ENCODE measurements around the gene PTS. TPM values are rescaled to one million over a fixed set of nuclear protein-coding genes. Genes with fewer than 3 reads are reported as not detected.

Gene PTS
- total RNA-seq, 2 donors from 2014 or later = 33.0 to 36.6 TPM

DNA sequence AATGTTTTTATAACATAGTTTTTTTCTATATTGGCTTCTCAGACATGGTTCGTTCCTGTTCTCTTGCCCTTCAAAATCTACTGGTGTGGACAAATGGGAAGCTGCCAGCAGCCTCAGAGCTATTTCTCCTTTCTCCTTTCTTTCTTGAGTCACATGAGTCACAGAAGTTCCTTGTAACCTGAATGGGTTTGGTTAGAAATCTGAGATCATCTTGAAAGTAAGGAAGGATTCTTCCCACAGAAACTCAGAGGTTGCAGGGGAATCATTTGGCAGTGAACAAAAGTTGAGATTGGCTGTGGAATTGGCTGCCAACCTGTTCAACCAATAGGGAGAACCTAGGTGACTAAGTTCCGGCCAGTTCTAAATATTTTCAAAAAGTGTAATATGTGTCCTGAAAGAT is 22.0 kb downstream of the PTS start:
- no peak for ATAC-seq
- DNase-seq = no peak
- intact Hi-C loops (cut with DNase I, micrococcal nuclease) = no loop called here

DNA sequence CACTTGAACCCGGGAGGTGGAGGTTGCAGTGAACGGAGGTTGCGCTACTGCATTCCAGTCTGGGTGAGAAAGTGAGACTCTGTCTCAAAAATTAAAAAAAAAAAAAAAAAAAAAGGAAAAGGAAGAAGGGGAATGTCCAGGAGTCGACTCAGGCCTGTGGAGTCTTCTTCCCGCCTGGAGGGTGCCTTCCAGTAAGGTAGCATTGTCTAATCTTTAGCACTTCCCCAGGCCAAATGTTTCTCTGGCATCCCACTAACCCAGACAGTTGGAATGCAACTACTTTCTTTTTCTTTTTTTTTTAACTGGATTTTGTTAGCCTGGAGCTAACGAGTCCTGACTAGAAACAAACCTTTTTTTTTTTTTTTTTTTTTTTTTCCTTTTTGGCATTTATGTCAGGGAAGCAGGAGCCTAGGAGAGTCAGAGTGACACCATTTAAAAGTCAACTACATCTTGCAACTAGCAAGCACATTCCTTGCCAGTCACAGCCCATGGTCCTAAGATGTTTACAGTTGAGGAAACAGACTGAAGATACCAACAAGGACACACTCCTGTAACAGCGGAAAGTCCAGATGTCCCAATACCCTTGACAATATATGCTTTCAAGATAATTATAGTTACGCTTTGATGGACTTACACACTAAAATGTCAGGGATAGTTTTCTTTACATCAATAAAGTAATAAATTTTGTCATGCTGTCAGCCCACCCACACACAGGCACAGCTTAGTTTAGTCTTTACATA is 23.8 kb downstream of the PTS start:
- intact Hi-C loops (cut with DNase I, micrococcal nuclease) = no loop called here
- no peak for ATAC-seq
- no peak for DNase-seq

DNA sequence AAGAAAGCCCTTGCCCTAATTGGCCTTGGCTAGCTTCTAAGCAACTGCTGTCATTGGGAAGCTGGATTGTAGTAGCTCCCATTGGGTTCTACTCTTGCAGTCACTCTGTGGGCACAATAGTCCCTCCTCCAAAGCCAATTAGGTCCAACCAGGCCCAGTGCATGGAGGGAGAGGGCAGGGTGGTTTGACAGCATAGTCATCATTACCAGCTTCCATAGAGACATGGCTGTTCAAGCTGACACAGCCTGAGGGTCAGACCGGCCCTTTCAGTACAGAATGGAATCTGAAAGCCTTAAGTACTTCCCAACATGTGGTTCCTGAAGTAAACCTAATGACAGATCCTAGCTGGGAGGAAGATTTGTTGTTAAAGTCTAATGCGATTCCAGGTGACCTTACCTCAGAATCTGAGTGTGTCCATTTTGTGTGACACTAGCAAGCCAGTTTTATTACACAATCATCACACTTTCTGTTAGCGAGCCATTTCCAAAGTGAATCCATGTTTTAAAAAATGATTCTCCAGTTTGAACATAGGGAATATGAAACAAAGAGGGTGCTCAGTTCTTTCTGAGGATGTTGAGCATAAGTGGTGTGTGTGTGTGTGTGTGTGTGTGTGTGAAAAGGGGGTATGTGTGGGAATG is 27.5 kb downstream of the PTS start:
- no peak for ATAC-seq
- intact Hi-C loops (cut with DNase I, micrococcal nuclease) = no loop called here
- DNase-seq = no peak

DNA sequence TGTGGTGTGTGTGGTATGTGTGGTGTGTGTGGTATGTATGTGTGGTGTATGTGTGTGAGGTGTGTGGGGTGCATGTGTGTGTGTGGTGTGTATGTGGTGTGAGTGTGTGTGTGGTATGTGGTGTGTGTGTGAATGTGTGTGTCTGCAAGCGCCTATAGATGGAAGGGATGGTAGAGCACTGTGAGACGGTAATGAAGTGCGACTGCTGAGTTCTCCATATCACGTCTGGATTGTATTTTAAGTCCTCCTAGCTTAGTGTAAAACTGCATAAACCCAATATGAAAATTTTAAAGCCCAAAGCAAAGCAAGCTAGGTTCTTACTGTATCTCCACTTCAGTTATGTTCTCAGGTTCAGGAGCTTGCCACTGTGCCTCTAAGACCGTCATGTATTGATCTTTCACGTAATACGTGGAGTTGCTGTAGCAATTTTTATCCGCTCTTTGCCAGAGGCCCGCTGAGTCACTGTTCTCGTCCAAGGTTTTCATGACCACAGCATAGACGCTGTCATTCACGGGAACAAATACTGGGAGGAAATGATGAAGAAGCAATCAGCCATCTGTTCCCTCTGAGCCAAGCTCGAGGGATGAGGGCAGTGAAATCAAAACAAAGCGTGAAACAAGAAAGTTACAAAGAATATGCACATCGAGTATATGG is 29.0 kb downstream of the PTS start:
- ATAC-seq (no peak), DNase-seq (no peak)
- intact Hi-C loops (cut with DNase I, micrococcal nuclease) = no loop called here

DNA sequence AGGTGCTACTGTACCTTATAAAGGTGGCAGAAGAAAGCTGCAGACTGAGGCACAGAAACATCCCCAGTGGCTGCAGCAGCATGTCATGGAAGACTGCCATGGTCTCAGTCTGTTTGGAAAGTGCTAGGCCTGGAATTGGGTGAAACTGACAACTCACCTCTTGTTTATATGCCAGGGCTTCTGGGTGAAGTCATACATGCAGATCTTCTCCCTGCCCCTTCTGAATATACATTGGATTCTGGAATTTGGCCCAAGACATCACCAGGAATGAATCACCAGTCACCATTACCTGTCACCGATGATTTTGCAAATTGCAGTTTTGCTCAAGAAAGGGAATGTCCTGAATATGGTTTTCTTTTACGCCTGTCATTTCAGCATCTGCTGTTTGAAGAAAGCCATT is 34.3 kb downstream of the PTS start, which contains the start of gene PLET1:
Gene PLET1, minus strand, starts transcription at position 371 of the 400 bp plus-strand sequence. Its CDS starts 271 bp downstream, at position 100.
- DNase-seq (no peak), ATAC-seq (no peak)
- intact Hi-C loops (cut with DNase I, micrococcal nuclease) = no loop called here

DNA sequence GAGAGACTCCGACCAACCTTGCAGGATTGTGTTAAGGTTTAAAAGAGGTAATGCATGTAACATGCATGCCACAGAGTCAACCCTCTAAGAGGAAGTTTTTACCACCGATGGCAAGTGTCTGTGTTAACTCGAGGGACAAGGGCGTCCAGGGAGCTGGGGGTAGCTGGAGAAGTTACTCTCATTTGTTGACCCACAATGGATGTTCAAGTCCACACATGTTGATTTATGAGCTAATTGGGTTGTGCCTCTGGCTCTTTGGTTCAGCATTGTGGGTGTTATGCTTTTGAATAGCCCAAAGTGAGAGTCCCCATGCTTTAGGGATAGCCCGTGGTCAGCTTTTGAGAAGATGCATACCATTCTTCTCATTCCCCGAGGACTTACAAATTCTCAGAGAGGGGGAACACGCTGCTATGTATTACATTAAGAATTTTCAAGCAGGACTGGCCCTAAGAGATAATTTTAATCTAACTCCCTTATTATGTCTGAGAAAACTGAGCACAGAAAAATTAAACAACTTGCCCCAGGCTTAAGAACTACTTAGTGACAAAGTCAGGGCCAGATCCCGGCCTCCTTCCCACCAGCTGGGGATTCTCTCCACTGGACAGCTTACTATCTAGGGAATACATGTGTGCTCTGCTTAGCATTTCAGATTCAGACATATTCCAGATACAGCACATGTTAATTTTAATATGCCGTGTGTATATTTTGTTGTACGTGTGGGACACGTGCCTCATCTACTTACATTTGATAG is 39.6 kb downstream of the PTS start:
- no peak for ATAC-seq
- intact Hi-C loops (cut with DNase I, micrococcal nuclease) = no loop called here
- DNase-seq = no peak

DNA sequence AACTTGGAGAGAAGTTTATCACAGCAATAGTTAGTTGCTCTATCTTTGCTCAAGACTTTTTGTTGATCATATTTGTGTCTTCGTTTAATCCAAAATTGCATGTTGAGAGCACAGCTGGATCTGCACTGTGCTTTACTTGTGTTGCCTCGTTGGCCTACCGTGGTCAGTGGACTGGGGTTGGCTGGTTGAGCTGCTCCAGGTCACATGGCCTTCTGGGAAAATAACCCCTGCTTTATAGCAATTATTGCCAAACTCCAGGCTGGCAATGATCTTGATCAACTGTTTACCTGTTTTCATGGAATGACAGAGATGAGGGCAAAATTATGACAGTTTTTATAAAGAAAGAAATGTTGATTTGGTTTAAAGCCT is 40.2 kb downstream of the PTS start:
- no peak for ATAC-seq
- DNase-seq = no peak
- intact Hi-C loops (cut with DNase I, micrococcal nuclease) = no loop called here

DNA sequence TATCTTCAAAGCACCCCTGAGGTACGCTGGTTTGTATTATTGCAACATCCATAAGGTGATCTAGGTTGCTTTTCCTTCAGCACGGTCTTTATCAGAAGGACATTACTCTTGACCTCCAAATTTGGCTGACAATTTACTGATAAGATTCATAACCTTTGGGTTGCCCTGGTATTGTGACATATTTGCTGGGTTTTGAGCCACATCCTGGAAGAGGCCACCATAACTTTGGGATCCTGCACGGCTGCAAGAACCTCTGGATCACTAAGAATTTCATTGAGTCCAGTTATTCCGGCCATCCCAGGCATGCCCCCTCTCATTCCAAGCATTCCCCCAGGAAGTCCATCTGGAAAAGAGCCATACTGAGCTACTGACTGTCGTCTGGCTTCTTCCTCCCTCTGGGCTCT is 41.0 kb downstream of the PTS start:
- DNase-seq (no peak), ATAC-seq (no peak)
- intact Hi-C loops (cut with DNase I, micrococcal nuclease) = no loop called here

DNA sequence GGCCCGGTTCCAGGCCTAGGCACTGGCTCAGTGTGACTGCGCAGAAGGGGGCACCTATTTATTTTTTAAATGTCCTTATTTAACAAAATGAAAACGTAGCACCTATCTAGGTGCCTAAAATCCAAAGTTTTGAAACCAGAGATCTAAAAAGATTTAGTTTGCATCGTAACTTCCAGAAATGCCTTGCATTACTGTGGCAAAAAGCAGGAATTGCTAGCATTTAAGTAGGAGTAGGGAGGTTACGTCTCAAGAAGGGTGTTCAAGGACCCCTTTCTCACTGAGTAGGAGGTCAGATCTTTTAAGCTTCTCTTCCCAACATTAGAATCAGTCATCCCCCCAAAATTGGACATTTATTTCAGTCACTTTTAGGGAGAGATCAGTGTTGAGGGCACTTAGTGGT is 42.2 kb downstream of the PTS start:
- intact Hi-C loops (cut with DNase I, micrococcal nuclease) = no loop called here
- no peak for ATAC-seq
- no peak for DNase-seq

DNA sequence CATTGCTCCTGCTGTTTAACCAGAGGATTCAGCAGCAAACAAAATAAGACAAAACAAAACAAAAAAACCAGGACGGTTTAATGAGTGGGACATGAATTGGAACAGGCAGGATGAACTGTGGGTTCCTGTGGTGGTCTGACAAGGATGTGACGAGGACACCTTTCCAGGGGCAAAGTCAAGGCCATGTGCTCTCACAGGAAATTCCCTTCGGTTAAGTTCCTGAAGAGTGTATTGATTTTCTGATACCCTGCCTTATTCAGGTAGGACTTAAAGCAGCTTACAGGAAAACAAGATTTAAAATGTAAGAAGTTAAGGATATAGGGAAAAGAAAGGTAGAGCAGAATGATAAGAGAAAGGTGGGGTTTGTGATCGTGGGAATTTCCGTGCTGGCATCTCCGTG is 42.9 kb downstream of the PTS start:
- DNase-seq (no peak), ATAC-seq (no peak)
- intact Hi-C loops (cut with DNase I, micrococcal nuclease) = no loop called here

DNA sequence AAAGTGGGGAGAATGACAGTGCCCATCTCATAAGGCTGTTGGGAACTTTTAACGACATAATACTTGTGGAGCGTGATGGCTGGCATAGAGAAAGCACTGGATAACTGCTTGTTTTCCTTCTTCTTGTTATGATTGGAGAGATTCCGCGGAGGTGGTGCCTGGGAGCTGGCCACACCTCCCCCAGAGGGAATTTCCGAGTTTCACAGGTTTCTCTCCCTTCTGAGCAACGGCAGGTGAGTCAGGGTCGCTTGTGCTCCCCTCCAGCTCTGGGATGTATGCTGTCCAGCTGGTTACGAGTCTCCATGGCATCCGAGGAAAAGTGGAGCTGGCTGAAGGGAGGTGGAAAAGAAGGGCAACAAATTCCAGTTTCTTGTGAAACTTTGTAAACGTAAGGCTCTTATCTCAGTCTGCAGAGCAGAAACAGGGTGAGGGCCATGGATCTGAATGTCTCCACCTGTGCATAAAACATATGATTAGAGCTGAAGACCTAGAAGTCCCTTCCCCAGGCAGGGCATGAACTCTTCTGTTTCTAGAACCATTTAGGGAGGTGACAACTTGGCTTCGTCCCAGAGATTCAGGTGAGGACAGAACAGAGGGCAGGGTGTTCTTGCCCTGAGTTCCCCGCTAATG is 44.4 kb downstream of the PTS start:
- peak; percentile 77 for ATAC-seq
- DNase-seq = no peak
- intact Hi-C loops (cut with DNase I, micrococcal nuclease) = loop anchor here in 1 of 2 donors (10.0 kb wide), 1 partner anchor 156 kb away; no protein-coding TSS in a partner anchor

DNA sequence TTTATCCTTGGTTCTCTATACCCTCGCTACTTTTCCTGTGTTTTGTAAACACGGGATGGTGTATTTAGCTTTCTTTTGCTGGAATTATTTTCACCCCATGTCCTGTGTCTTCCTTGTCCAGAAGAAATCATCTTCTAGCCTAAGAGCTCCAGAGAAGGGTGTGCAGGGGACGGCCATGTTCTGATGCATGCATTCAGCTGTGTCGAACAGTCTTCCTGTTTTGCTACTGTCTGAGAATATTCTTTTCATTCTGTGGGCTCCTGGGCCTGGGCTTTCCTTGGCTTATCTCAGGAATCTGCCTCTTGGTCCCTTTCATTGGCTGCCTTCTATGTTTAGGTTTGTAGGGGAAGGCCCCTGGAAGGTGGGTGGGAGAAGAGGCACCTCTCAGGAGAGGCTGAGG is 45.0 kb downstream of the PTS start:
- intact Hi-C loops (cut with DNase I, micrococcal nuclease) = loop anchor here in 1 of 2 donors (10.0 kb wide), 1 partner anchor 156 kb away; no protein-coding TSS in a partner anchor
- DNase-seq (no peak), ATAC-seq (no peak)

DNA sequence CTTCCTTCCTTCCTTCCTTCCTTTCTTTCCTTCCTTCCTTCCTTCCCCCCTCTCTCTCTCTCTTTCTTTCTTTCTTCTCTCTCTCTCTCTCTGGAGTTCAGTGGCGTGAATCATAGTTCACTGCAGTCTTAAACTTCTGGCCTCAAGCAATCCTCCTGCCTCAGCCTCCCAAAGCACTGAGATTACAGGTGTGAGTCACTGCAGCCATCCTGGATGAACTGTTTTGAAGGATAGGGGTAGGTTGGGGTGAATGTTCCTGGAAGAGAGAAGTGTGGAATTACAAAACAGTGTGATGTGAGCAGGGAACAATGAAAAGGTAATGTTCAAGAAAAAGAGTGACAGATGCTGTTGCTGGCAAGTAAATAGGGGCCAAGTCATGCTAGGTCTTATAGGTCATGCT is 46.8 kb downstream of the PTS start:
- ATAC-seq (no peak), DNase-seq (no peak)
- intact Hi-C loops (cut with DNase I, micrococcal nuclease) = loop anchor here in 1 of 2 donors (10.0 kb wide), 1 partner anchor 158 kb away; no protein-coding TSS in a partner anchor

DNA sequence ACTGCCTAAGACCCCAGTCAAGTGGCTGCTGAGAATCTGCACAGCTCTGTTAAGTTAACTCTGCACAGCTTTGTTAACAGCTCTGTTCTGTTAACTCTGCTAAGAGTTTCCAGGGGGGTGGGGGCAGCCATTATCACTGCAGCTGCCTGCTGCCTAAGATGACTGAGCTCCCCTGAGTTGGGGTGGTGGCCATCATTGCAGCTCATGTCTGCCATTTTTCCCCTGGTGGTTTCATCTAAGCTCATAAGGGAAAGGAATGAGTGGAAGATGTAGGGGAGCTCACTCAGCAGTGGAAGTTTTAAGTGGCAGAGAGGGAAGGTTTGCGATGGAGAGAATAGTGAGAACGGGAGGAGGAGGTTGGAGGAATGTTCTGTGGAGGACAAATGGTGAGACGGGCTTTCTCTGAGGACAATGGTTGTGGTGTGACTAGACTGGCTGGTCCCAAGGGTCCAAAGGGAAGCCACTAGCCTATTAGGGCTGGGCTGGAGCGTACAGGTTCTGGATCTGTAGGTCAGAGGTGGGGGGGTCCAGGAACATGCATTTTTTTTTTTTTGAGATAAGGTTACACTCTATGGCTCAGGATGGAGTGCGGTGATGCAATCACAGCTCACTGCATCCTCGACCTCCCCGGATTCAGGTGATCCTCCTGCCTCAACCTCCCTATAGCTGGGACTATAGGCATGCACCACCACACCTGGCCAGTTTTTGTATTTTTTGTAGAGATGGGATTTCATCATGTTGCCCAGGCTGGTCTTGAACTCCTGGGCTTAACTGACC is 48.0 kb downstream of the PTS start:
- no peak for ATAC-seq
- intact Hi-C loops (cut with DNase I, micrococcal nuclease) = loop anchor here in 1 of 2 donors (10.0 kb wide), 1 partner anchor 159 kb away; no protein-coding TSS in a partner anchor
- no peak for DNase-seq

DNA sequence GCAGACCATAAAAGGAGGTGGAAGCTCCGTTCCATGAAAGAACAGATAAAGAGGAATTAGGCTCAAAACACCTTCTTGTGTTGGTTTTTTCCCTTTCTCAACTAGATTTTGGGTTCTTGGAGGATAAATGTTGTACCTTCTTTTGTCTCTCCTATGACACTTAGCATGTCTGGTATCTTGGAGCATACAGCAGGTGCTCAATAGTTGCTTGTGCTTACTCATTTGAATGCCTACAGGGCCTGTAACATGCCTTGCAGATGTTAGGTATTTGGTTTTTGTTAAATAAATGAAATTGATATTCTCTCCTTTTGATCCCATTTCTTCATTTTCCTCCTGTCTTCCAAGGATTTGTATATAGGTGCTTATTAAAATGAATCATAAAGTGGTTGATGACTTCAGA is 50.8 kb downstream of the PTS start:
- intact Hi-C loops (cut with DNase I, micrococcal nuclease) = loop anchor here in 1 of 2 donors (10.0 kb wide), 1 partner anchor 162 kb away; no protein-coding TSS in a partner anchor
- DNase-seq (no peak), ATAC-seq (no peak)

DNA sequence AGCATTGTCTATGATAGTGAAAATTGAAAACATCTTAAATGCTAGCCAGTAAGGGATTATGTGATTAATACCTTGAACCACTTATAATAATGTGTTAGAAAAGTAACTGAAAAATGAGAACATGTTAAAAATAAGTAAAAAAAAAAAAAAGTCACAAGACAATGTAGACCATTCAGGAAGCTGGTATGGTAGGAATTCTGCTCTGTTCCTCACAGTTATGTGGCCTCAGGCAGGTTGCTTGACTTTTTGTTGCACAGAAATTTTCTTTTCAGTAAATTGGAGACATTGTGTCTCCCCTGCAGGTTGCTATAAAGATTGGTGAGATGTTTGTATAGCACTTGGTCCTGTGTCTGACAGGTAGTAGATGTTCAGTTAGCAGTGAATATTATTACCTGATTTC is 51.7 kb downstream of the PTS start:
- DNase-seq = no peak
- intact Hi-C loops (cut with DNase I, micrococcal nuclease) = loop anchor here in 1 of 2 donors (10.0 kb wide), 1 partner anchor 163 kb away; no protein-coding TSS in a partner anchor
- ATAC-seq = no peak

DNA sequence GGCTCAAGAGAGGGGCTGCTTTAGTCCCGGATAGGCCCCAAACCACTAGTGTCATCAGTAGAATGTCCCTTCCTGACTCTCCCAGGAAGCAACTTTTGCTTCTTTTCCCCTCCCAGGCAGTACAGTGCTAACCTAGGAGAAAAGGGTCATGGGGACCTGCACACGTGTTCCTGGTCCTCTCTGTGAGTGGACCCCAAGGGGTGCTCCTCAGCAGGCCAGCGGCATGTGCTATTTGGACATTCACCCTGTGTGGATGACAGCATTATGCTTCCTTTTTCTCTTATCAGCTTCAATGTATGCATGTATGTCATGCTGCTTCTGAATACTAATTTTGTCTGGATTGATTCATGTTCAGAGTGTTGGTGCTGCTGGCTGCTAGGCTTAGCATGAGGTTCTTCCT is 52.6 kb downstream of the PTS start:
- ATAC-seq (no peak), DNase-seq (no peak)
- intact Hi-C loops (cut with DNase I, micrococcal nuclease) = loop anchor here in 1 of 2 donors (10.0 kb wide), 1 partner anchor 164 kb away; no protein-coding TSS in a partner anchor

DNA sequence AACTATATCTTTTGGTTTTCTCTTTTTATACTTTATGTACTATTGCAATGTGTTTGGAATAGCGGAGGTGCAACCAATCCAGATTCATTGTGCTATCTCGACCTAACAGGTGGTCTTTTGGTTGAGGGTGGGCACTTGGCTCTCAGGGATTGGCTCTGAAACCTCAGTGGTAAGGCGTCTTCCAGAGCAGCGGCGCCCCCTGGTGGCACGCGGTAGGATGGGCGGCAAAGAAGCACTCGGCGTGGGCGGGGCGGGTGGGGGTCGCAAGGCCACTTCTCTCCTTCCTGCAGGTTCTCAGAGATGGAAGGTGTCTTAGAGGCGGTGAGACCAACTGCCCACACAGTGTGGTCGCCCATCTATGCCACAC is 53.7 kb downstream of the PTS start:
- intact Hi-C loops (cut with DNase I, micrococcal nuclease) = loop anchor here (2.0 to 10.0 kb wide), 4 partner anchors 58 to 1015 kb away; no protein-coding TSS in a partner anchor
- DNase-seq = peak in 1 of 2 donors; percentile 79
- ATAC-seq = peak; percentile 63

All from left colon (tissue), 2 donors.